ENCODE results near the gene IPO13. TPM values are rescaled to one million over a fixed set of nuclear protein-coding genes. Genes with fewer than 3 reads are reported as not detected.
A peak's percentile ranks its signal among the peaks of the same experiment; 100 is the strongest.

IPO13 gene
- total and polyA plus RNA-seq, 10 of the 15 experiments (the other 5 are each of a cell fraction or from before 2014, with no cell fraction given), result 7.1 to 26.6 (median 15.9) TPM

- TF ChIP-seq MTA3 (IDR thresholded peaks at IDR 0.05; ENCODE audit: borderline replicate concordance, low read length) (no peak), EP300 (IDR thresholded peaks at IDR 0.05; ENCODE audit: borderline replicate concordance in 1 of 2, control insufficient read depth in 1 of 2, low read depth in 2 of 2, low read length in 2 of 2) (no peak), E2F8 (IDR thresholded peaks at IDR 0.05; ENCODE audit: low read depth, partially characterized antibody) (no peak), ASH2L (IDR thresholded peaks at IDR 0.05; ENCODE audit: borderline replicate concordance, low read depth) (no peak), HDAC6 (IDR thresholded peaks at IDR 0.05; ENCODE audit: unreplicated experiment) (peak; percentile 64), RELA (IDR thresholded peaks at IDR 0.05; ENCODE audit: borderline replicate concordance, partially characterized antibody) (no peak)
Measured at GRCh38 chr1:43936431-43937151, 10.2 kb upstream of the IPO13 start (continued).

GRCh38 chr1:43937179-43937865 is 9.4 kb upstream of the IPO13 start:
- 97% methylated on average over 8 of the region's 8 CpGs for WGBS (ENCODE audit: insufficient coverage, insufficient replicate concordance, low lambda C conversion rate, missing lambda C conversion rate)
- Histone ChIP-seq H3K79me2 (ENCODE audit: control insufficient read depth, insufficient read depth, low read length) (no peaks in the 10 kb centered on the region), H3K9ac (ENCODE audit: control insufficient read depth, insufficient read depth, low read length) (no peak overlapping the region), H3K4me2 (ENCODE audit: control insufficient read depth, insufficient read depth) (no peak overlapping the region), H3K27me3 (replicated peaks in 1 of 2; ENCODE audit: control insufficient read depth in 2 of 2, insufficient read depth in 2 of 2, low read length in 1 of 2) (no peaks in the 10 kb centered on the region), H2AFZ (ENCODE audit: control insufficient read depth, low read depth, low read length) (no peak overlapping the region), H3K27ac (ENCODE audit: control insufficient read depth, insufficient read depth) (no peak overlapping the region), H3K36me3 (ENCODE audit: control insufficient read depth in 2 of 2, insufficient read depth in 2 of 2, low read length in 1 of 2) (no peaks in the 10 kb centered on the region), H3K4me1 (ENCODE audit: control insufficient read depth, insufficient read depth, low read length) (peaks cover 11% of the 10 kb centered on the region), H3K9me3 (replicated peaks; ENCODE audit: control insufficient read depth, insufficient read depth, low read length) (no peaks in the 10 kb centered on the region), H4K20me1 (ENCODE audit: control insufficient read depth, insufficient read depth) (no peaks in the 10 kb centered on the region), H3K4me3 (no peak overlapping the region)
- SMC1A ChIA-PET (ENCODE audit: uncharacterized antibody, unreplicated experiment), result interaction anchor here (1.5 to 8.7 kb wide), 2 partner anchors 171 to 287 kb away, joined by 3 to 481 read pairs; partner anchors contain the start of gene KDM4A
- FAIRE-seq (no peak), ATAC-seq (no peak), DNase-seq (ENCODE audit: low read depth, low spot score) (no peak)
- no TSS peak for BruUV-seq (replicated peaks)
- CTCF ChIA-PET, result interaction anchor here (0.8 to 19.3 kb wide), 2 partner anchors 174 to 286 kb away, joined by 4 to 1117 read pairs; no protein-coding TSS in a partner anchor
- POLR2A ChIA-PET, result no interaction called here
- intact Hi-C loops (cut with micrococcal nuclease; ENCODE audit: unreplicated experiment) (no loop called here), in situ Hi-C loops (cut with MboI) (loop anchor here (5.0 kb wide), 1 partner anchor 410 kb away; no protein-coding TSS in a partner anchor)
- RAD21 ChIA-PET (ENCODE audit: unreplicated experiment), result interaction anchor here (13.3 kb wide), 1 partner anchor 171 kb away, joined by 587 read pairs; no protein-coding TSS in a partner anchor
- no peak for TF ChIP-seq CREB1 (IDR thresholded peaks at IDR 0.05; ENCODE audit: low read depth)
- no peak for TF ChIP-seq ZBTB33 (IDR thresholded peaks at IDR 0.05)
- TF ChIP-seq, protein P1, sequence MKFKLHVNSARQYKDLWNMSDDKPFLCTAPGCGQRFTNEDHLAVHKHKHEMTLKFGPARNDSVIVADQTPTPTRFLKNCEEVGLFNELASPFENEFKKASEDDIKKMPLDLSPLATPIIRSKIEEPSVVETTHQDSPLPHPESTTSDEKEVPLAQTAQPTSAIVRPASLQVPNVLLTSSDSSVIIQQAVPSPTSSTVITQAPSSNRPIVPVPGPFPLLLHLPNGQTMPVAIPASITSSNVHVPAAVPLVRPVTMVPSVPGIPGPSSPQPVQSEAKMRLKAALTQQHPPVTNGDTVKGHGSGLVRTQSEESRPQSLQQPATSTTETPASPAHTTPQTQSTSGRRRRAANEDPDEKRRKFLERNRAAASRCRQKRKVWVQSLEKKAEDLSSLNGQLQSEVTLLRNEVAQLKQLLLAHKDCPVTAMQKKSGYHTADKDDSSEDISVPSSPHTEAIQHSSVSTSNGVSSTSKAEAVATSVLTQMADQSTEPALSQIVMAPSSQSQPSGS (IDR thresholded peaks at IDR 0.05; ENCODE audit: low read length), result no peak

Measured in GM12878 (cell line).